A549 (cell line): Measurements from ENCODE around the gene NT5DC2.

ENCODE experiments used
- CTCF ChIP-seq: fragments of >200 bp; sonication (Bioruptor Twin); formaldehyde crosslinking; IDR thresholded peaks from 3 replicates; pipeline ENCODE4 v1.5.1; 2016
- EP300 ChIP-seq, 2 experiments: fragments of >200 bp; sonication (Bioruptor Twin); formaldehyde crosslinking; IDR thresholded peaks; 2 replicates in 1 of 2; 3 replicates in 1 of 2; pipeline ENCODE4 v1.6.1; 2016 to 2017
- FOSB ChIP-seq: fragments of 250-450 bp; sonication (Bioruptor Pico); IDR thresholded peaks from 2 replicates; pipeline ENCODE4 v1.5.0; 2020; ENCODE audit warnings: mild to moderate bottlenecking, moderate library complexity
- KDM5A ChIP-seq: fragments of 200-600 bp; sonication (generic); IDR thresholded peaks from 2 replicates; pipeline ENCODE4 v1.6.1; 2016; ENCODE audit warnings: antibody characterized with exemption, mild to moderate bottlenecking
- MAX ChIP-seq: IDR thresholded peaks from 2 replicates; pipeline ENCODE4 v1.6.1; 2012
- NR3C1 ChIP-seq: fragments of >200 bp; sonication (Bioruptor Twin); formaldehyde crosslinking; IDR thresholded peaks from 3 replicates; pipeline ENCODE4 v1.6.1; 2017
- PBX3 ChIP-seq: IDR thresholded peaks from 2 replicates; pipeline ENCODE4 v1.6.1; 2012
- POLR2A ChIP-seq: IDR thresholded peaks from 2 replicates; pipeline ENCODE4 v1.6.1; 2012; ENCODE audit warnings: mild to moderate bottlenecking, low read length
- RAD21 ChIP-seq, 2 experiments: fragments of >200 bp in 1 of 2; sonication (Bioruptor Twin) in 1 of 2; formaldehyde crosslinking in 1 of 2; IDR thresholded peaks in 1 of 2; conservative IDR thresholded peaks in 1 of 2; 2 replicates in 1 of 2; 3 replicates in 1 of 2; pipeline ENCODE4 v1.6.1; 2012 to 2018; ENCODE audit warnings: inconsistent platforms in 1 of 2
- RCOR1 ChIP-seq: fragments of 150-350 bp; IDR thresholded peaks from 2 replicates; pipeline ENCODE4 v1.6.1; 2014; ENCODE audit warnings: antibody characterized with exemption, low read length, low read depth
- RFX5 ChIP-seq: fragments of 450-650 bp; IDR thresholded peaks from 2 replicates; pipeline ENCODE4 v1.7.1; 2014; ENCODE audit warnings: antibody characterized with exemption, mild to moderate bottlenecking, moderate library complexity
- SMC3 ChIP-seq: fragments of >200 bp; sonication (Bioruptor Twin); formaldehyde crosslinking; IDR thresholded peaks from 3 replicates; pipeline ENCODE4 v1.6.1; 2018; ENCODE audit warnings: inconsistent platforms
- SREBF2 ChIP-seq: fragments of 450-650 bp; IDR thresholded peaks from 2 replicates; pipeline ENCODE4 v1.6.1; 2014; ENCODE audit warnings: mild to moderate bottlenecking, moderate library complexity
- ZNF302 ChIP-seq: fragments of 250-450 bp; sonication (Bioruptor Pico); IDR thresholded peaks from 2 replicates; pipeline ENCODE4 v1.9.0; 2021; ENCODE audit warnings: inconsistent platforms, mild to moderate bottlenecking, moderate library complexity

GRCh38 chr3:52487788-52488691 is 45.6 kb downstream of the NT5DC2 start:
- no peak for TF ChIP-seq CTCF
- no peak for TF ChIP-seq MAX
- no peak for TF ChIP-seq PBX3
- no peak for TF ChIP-seq POLR2A
- no peak for TF ChIP-seq SMC3
- TF ChIP-seq SREBF2: no peak
- no peak for TF ChIP-seq NR3C1
- no peak for TF ChIP-seq RFX5
- no peak for TF ChIP-seq RCOR1
- no peak for TF ChIP-seq RAD21 (conservative IDR thresholded peaks at IDR 0.05 in 1 of 2, IDR thresholded peaks at IDR 0.05 in 1 of 2)
- TF ChIP-seq EP300 (IDR thresholded peaks at IDR 0.05): no peak
- TF ChIP-seq KDM5A: no peak
- TF ChIP-seq FOSB (CRISPR knock-in tag): no peak
- no peak for TF ChIP-seq ZNF302 (CRISPR knock-in tag)
